Vagina (tissue), 2 donors: ENCODE results near the gene CUX1.

Source experiments
- CTCF ChIP-seq, 3 experiments: fragments of 450-650 bp in 2 of 3; fragments of 200-600 bp in 1 of 3; sonication (generic) in 1 of 3; IDR thresholded peaks; one replicate each; pipeline ENCODE4 v1.5.1; 2017 to 2019; ENCODE audit warnings: antibody characterized with exemption in 3 of 3, mild to moderate bottlenecking in 2 of 3, moderate library complexity in 2 of 3
- POLR2A ChIP-seq, 2 donors: fragments of 450-650 bp; IDR thresholded peaks; one replicate each; pipeline ENCODE4 v1.6.1; 2017; ENCODE audit warnings: antibody characterized with exemption in 2 of 2, mild to moderate bottlenecking in 2 of 2, moderate library complexity in 2 of 2
- POLR2AphosphoS5 ChIP-seq, 2 donors: sonication (generic); formaldehyde crosslinking; IDR thresholded peaks; one replicate each; pipeline ENCODE4 v1.9.0; 2017; ENCODE audit warnings: antibody characterized with exemption in 2 of 2, mild to moderate bottlenecking in 2 of 2, low read depth in 1 of 2; ENCODE audit not compliant: insufficient read depth in 1 of 2

- TF ChIP-seq POLR2A (IDR thresholded peaks at IDR 0.05) (no peak), CTCF (IDR thresholded peaks at IDR 0.05) (no peak), POLR2AphosphoS5 (IDR thresholded peaks at IDR 0.05; ENCODE audit: insufficient read depth in 1 of 2, low read depth in 1 of 2) (no peak)
Measured at GRCh38 chr7:101781439-101781838, 36.0 kb upstream of the CUX1 start.
